ENCODE data around the gene ASPDH.

- TF ChIP-seq CTCF (IDR thresholded peaks at IDR 0.05) (no peak), ZFX (IDR thresholded peaks at IDR 0.05; ENCODE audit: borderline replicate concordance) (no peak)
Observed at GRCh38 chr19:50555033-50555432, 41.3 kb upstream of the ASPDH start.

Data from 22Rv1 (cell line).